ENCODE measurements around the gene GARRE1.
"Not testable (repeated sequence)": the region's sequence is repeated elsewhere in the genome, so short reads cannot be mapped to it uniquely, and the experiment has no call there.

Gene GARRE1

DNA sequence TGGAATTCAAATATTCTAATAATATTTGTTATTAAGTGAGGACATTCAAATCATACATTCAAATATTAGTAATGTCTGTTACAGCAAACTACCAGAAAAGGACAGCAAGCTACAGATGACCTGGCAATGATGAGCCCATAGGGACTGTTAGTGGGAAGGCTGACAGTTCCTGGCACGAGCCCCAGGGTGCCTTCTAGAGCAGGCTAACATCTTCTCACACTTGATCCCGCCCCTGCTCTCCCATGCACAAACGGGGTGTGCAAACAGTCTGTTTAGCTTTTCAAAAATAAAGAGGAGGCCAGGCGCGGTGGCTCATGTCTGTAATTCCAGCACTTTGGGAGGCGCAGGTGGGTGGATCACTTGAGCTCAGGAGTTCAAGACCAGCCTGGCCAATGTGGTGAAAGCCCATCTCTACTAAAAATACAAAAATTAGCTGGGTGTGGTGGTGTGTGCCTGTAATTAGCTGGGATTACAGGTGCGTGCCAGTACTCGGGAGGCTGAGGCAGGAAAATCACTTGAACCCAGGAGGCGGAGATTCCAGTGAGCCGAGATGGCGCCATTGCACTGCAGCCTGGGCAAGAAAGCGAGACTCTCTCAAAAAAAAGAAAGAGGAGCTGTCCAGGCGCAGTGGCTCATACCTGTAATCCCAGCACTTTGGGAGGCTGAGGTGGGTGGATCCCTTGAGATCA is 9.6 kb upstream of the GARRE1 start:
- no peak for ATAC-seq (ENCODE audit: low read depth)
- Histone ChIP-seq H3K36me3 (ENCODE audit: low read depth) (no peaks in the 10 kb centered on the region), H3K4me3 (ENCODE audit: severe bottlenecking) (no peak overlapping the region), H3K4me1 (ENCODE audit: insufficient read depth, poor library complexity, severe bottlenecking) (no peaks in the 10 kb centered on the region), H3K9me3 (ENCODE audit: severe bottlenecking) (no peaks in the 10 kb centered on the region), H3K27me3 (ENCODE audit: insufficient read depth, poor library complexity, severe bottlenecking) (no peaks in the 10 kb centered on the region), H3K27ac (ENCODE audit: poor library complexity, severe bottlenecking) (no peak overlapping the region)
- TF ChIP-seq, protein P1, sequence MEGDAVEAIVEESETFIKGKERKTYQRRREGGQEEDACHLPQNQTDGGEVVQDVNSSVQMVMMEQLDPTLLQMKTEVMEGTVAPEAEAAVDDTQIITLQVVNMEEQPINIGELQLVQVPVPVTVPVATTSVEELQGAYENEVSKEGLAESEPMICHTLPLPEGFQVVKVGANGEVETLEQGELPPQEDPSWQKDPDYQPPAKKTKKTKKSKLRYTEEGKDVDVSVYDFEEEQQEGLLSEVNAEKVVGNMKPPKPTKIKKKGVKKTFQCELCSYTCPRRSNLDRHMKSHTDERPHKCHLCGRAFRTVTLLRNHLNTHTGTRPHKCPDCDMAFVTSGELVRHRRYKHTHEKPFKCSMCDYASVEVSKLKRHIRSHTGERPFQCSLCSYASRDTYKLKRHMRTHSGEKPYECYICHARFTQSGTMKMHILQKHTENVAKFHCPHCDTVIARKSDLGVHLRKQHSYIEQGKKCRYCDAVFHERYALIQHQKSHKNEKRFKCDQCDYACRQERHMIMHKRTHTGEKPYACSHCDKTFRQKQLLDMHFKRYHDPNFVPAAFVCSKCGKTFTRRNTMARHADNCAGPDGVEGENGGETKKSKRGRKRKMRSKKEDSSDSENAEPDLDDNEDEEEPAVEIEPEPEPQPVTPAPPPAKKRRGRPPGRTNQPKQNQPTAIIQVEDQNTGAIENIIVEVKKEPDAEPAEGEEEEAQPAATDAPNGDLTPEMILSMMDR (IDR thresholded peaks at IDR 0.05; ENCODE audit: poor library complexity, severe bottlenecking): no peak
- DNase-seq (ENCODE audit: low spot score): no peak

DNA sequence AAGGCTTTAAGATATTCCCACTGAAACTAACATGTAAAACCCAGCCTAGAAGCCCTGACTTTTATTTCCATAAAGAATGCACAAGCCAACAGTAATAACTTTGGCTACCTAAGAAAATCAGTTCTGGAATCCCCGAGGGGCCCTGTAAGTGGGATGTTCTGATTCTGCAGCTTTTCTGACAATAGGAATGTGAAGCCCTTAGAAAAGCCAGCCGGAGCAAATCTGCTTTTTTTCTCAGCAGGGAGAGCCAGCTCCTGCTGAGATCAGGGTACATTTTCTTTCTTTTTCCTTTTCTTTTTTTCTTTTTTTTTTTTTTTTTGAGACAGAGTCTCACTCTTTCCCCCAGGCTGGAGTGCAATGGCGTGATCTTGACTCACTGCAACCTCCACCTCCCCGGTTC is 8.0 kb upstream of the GARRE1 start:
- no peaks in the 10 kb centered on the region for H3K27me3 ChIP-seq (ENCODE audit: insufficient read depth, poor library complexity, severe bottlenecking)
- TF ChIP-seq, protein P1 (IDR thresholded peaks at IDR 0.05; ENCODE audit: poor library complexity, severe bottlenecking): no peak
- no peaks in the 10 kb centered on the region for H3K4me1 ChIP-seq (ENCODE audit: insufficient read depth, poor library complexity, severe bottlenecking)
- H3K9me3 ChIP-seq (ENCODE audit: severe bottlenecking): no peaks in the 10 kb centered on the region
- no peak overlapping the region for H3K27ac ChIP-seq (ENCODE audit: poor library complexity, severe bottlenecking)
- no peaks in the 10 kb centered on the region for H3K36me3 ChIP-seq (ENCODE audit: low read depth)
- DNase-seq (ENCODE audit: low spot score): no peak
- no peak overlapping the region for H3K4me3 ChIP-seq (ENCODE audit: severe bottlenecking)
- ATAC-seq (ENCODE audit: low read depth): no peak

DNA sequence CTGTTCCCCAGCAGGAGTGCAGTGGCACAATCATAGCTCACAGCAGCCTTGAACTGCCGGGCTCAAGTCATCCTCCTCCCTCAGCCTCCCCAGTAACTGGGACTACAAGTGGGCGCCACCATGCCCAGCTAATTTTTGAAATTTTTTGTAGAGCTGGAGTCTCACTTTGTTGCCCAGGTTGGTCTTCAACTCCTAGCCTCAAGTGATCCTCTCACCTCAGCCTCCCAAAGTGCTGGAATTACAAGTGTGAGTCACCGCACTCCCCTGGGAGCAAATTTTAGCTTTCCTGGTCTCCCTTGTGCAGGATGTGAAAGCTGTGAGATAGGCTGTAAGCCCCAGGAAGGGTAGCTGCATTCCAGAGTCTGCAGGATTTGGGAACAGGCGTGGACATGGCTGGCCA is 5.4 kb upstream of the GARRE1 start:
- Histone ChIP-seq H3K4me3 (ENCODE audit: severe bottlenecking) (no peak overlapping the region), H3K27me3 (ENCODE audit: insufficient read depth, poor library complexity, severe bottlenecking) (no peaks in the 10 kb centered on the region), H3K27ac (ENCODE audit: poor library complexity, severe bottlenecking) (no peak overlapping the region), H3K36me3 (ENCODE audit: low read depth) (no peaks in the 10 kb centered on the region), H3K9me3 (ENCODE audit: severe bottlenecking) (no peaks in the 10 kb centered on the region), H3K4me1 (ENCODE audit: insufficient read depth, poor library complexity, severe bottlenecking) (no peaks in the 10 kb centered on the region)
- ATAC-seq (ENCODE audit: low read depth) (no peak), DNase-seq (ENCODE audit: low spot score) (no peak)
- TF ChIP-seq, protein P1 (IDR thresholded peaks at IDR 0.05; ENCODE audit: poor library complexity, severe bottlenecking): no peak

DNA sequence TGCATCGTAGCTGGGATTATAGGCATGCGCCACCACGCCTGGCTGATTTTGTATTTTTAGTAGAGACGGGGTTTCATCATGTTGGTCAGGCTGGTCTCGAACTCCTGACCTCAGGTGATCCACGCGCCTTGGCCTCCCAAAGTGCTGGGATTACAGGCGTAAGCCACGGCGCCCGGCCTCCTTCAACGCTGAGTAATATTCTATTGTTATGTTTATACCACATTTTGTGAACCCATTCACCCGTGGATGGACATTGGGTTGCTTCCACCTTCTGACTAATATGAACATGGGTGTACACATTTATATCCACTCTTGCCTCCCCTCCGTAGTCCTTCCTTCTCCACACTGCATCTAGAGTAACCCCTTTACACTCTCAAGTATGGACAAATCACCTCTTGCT is 1.2 kb upstream of the GARRE1 start:
- not testable (repeated sequence) for H3K27ac ChIP-seq (ENCODE audit: poor library complexity, severe bottlenecking); DNase-seq (ENCODE audit: low spot score); H3K27me3 ChIP-seq (ENCODE audit: insufficient read depth, poor library complexity, severe bottlenecking); H3K9me3 ChIP-seq (ENCODE audit: severe bottlenecking); ATAC-seq (ENCODE audit: low read depth); H3K4me3 ChIP-seq (ENCODE audit: severe bottlenecking); H3K4me1 ChIP-seq (ENCODE audit: insufficient read depth, poor library complexity, severe bottlenecking); H3K36me3 ChIP-seq (ENCODE audit: low read depth)

DNA sequence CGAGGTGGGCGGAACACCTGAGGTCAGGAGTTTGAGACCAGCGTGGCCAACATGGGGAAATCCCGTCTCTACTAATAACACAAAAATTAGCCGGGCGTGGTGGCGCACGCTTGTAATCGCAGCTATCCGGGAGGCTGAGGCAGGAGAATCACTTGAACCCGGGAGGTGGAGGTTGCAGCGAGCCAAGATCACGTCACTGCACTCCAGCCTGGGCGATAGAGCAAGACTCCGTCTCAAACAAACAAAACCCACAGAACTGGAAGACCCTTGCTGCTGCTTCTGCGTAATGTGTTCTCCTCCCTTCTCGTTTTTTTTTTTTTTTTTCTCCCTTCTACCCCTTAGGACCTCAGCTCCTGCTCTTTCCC is 691 bp upstream of the GARRE1 start:
- not testable (repeated sequence) for ATAC-seq (ENCODE audit: low read depth); H3K27me3 ChIP-seq (ENCODE audit: insufficient read depth, poor library complexity, severe bottlenecking); H3K4me1 ChIP-seq (ENCODE audit: insufficient read depth, poor library complexity, severe bottlenecking); DNase-seq (ENCODE audit: low spot score); H3K36me3 ChIP-seq (ENCODE audit: low read depth); H3K9me3 ChIP-seq (ENCODE audit: severe bottlenecking)
- peak overlapping the region; percentile 65 for H3K27ac ChIP-seq (ENCODE audit: poor library complexity, severe bottlenecking)
- H3K4me3 ChIP-seq (ENCODE audit: severe bottlenecking): peak overlapping the region; percentile 99

DNA sequence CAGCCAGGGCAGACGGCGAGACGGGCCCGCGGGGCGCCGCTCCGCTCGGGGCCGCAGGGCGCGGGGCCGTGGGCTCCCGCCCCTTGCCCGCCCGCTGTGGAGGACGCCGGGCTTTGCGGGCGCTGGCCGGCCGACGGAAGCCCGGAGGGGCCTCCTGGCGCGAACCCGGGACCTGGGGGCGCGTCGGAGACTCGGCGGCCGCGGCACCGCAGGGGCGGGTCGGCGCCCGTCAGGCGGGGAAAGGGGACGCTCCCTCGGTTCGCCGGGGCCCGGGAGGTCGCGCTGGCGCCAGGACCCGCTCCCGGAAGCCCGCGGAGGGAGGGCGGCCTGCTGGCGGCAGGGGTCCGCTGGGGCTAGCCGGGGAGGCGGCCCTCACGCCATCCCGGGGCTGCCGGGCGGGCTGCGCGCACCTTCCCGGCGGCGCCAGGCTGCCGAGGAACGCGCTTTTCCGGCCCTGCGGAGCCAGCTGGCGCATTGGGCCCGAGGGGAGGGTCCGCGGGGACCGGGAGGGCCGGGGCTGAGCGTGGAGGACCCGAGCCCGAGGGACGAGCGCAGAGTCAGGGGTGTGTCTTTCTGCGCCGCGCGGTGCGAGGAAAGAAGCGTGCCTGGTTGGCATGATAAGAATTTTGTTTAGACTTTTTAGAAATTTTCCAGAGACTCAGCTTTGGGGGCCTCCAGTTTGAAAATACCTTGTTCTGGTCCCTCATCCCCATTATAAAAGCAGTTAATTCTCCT is 511 bp downstream of the GARRE1 start:
- H3K9me3 ChIP-seq (ENCODE audit: severe bottlenecking): no peaks in the 10 kb centered on the region
- peak overlapping the region; percentile 99 for H3K4me3 ChIP-seq (ENCODE audit: severe bottlenecking)
- peak; percentile 60 for ATAC-seq (ENCODE audit: low read depth)
- TF ChIP-seq, protein P1 (IDR thresholded peaks at IDR 0.05; ENCODE audit: poor library complexity, severe bottlenecking): no peak
- H3K27me3 ChIP-seq (ENCODE audit: insufficient read depth, poor library complexity, severe bottlenecking): no peaks in the 10 kb centered on the region
- H3K4me1 ChIP-seq (ENCODE audit: insufficient read depth, poor library complexity, severe bottlenecking): no peaks in the 10 kb centered on the region
- H3K36me3 ChIP-seq (ENCODE audit: low read depth): no peaks in the 10 kb centered on the region
- H3K27ac ChIP-seq (ENCODE audit: poor library complexity, severe bottlenecking): peak overlapping the region; percentile 65
- no peak for DNase-seq (ENCODE audit: low spot score)
